ENCODE results near the gene CIDEB. TPM values are rescaled to one million over a fixed set of nuclear protein-coding genes. Genes with fewer than 3 reads are reported as not detected.

The CIDEB gene
- total RNA-seq, 1 experiment from 2014 or later, result not detected

- Histone ChIP-seq H3K9me3 (ENCODE audit: low read depth, low read length, poor library complexity, severe bottlenecking) (no peaks in the 10 kb centered on the region), H3K4me3 (ENCODE audit: low read depth, low read length, poor library complexity, severe bottlenecking) (no peak within 1 kb of the TSS), H3K4me1 (ENCODE audit: insufficient read depth, low read length, poor library complexity, severe bottlenecking) (no peaks in the 10 kb centered on the region), H3K27ac (ENCODE audit: low read depth, low read length, poor library complexity, severe bottlenecking) (no peak within 1 kb of the TSS), H3K27me3 (replicated peaks; ENCODE audit: insufficient read depth, low read depth, low read length, poor library complexity) (no peaks in the 10 kb centered on the region), H3K36me3 (ENCODE audit: insufficient read depth, low read length, poor library complexity, severe bottlenecking) (no peaks in the 10 kb centered on the region)
- DNase-seq (ENCODE audit: low spot score), result no peak
- ChIA-PET CTCF (no interaction called here), POLR2A (ENCODE audit: low non-redundant PET) (interaction anchor here (0.8 kb wide), 1 partner anchor 8 kb away, joined by 5 read pairs; no protein-coding TSS in a partner anchor)
- intact Hi-C loops (cut with micrococcal nuclease; ENCODE audit: unreplicated experiment), result no loop called here
- BruUV-seq (replicated peaks), result no TSS peak
- TF ChIP-seq CTCF (conservative IDR thresholded peaks at IDR 0.05; ENCODE audit: low read depth, low read length) (no peak), EZH2 (IDR thresholded peaks at IDR 0.05; ENCODE audit: borderline replicate concordance, low read depth, low read length, poor library complexity, severe bottlenecking) (no peak)
Measured at GRCh38 chr14:24262821-24263733, 44.7 kb downstream of the CIDEB start, which contains the start of gene TGM1. TSS of gene TGM1 (minus strand) at chr14:24263177. CDS start at chr14:24262352, 825 bp downstream.

- intact Hi-C loops (cut with micrococcal nuclease; ENCODE audit: unreplicated experiment), result no loop called here
- CTCF ChIA-PET, result no interaction called here
- no TSS peak for BruUV-seq (replicated peaks)
- no peak overlapping the region for H3K27ac ChIP-seq (ENCODE audit: low read depth, low read length, poor library complexity, severe bottlenecking)
- TF ChIP-seq EZH2 (IDR thresholded peaks at IDR 0.05; ENCODE audit: borderline replicate concordance, low read depth, low read length, poor library complexity, severe bottlenecking) (no peak), CTCF (conservative IDR thresholded peaks at IDR 0.05; ENCODE audit: low read depth, low read length) (no peak)
- H3K9me3 ChIP-seq (ENCODE audit: low read depth, low read length, poor library complexity, severe bottlenecking), result no peaks in the 10 kb centered on the region
- POLR2A ChIA-PET (ENCODE audit: low non-redundant PET), result interaction anchor here (0.8 kb wide), 1 partner anchor 9 kb away, joined by 5 read pairs; no protein-coding TSS in a partner anchor
- no peaks in the 10 kb centered on the region for H3K36me3 ChIP-seq (ENCODE audit: insufficient read depth, low read length, poor library complexity, severe bottlenecking)
- H3K27me3 ChIP-seq (replicated peaks; ENCODE audit: insufficient read depth, low read depth, low read length, poor library complexity), result no peaks in the 10 kb centered on the region
- no peak overlapping the region for H3K4me3 ChIP-seq (ENCODE audit: low read depth, low read length, poor library complexity, severe bottlenecking)
- no peak for DNase-seq (ENCODE audit: low spot score)
- H3K4me1 ChIP-seq (ENCODE audit: insufficient read depth, low read length, poor library complexity, severe bottlenecking), result no peaks in the 10 kb centered on the region
Measured at GRCh38 chr14:24261969-24262327, 45.8 kb downstream of the CIDEB start.

GRCh38 chr14:24261256-24261968 lies 46.4 kb downstream of the CIDEB start:
- Histone ChIP-seq H3K9me3 (ENCODE audit: low read depth, low read length, poor library complexity, severe bottlenecking) (no peaks in the 10 kb centered on the region), H3K36me3 (ENCODE audit: insufficient read depth, low read length, poor library complexity, severe bottlenecking) (no peaks in the 10 kb centered on the region), H3K27ac (ENCODE audit: low read depth, low read length, poor library complexity, severe bottlenecking) (no peak overlapping the region), H3K4me1 (ENCODE audit: insufficient read depth, low read length, poor library complexity, severe bottlenecking) (no peaks in the 10 kb centered on the region), H3K4me3 (ENCODE audit: low read depth, low read length, poor library complexity, severe bottlenecking) (no peak overlapping the region), H3K27me3 (replicated peaks; ENCODE audit: insufficient read depth, low read depth, low read length, poor library complexity) (no peaks in the 10 kb centered on the region)
- no peak for DNase-seq (ENCODE audit: low spot score)
- intact Hi-C loops (cut with micrococcal nuclease; ENCODE audit: unreplicated experiment), result no loop called here
- BruUV-seq (replicated peaks), result no TSS peak
- ChIA-PET POLR2A (ENCODE audit: low non-redundant PET) (no interaction called here), CTCF (no interaction called here)
- no peak for TF ChIP-seq CTCF (conservative IDR thresholded peaks at IDR 0.05; ENCODE audit: low read depth, low read length)
- no peak for TF ChIP-seq EZH2 (IDR thresholded peaks at IDR 0.05; ENCODE audit: borderline replicate concordance, low read depth, low read length, poor library complexity, severe bottlenecking)

All from A673 (cell line).